Measurements from ENCODE around the gene VAT1L.

VAT1L gene

GRCh38 chr16:77785373-77785764 is 3.0 kb upstream of the VAT1L start:
- H3K4me3 ChIP-seq (ENCODE audit: low read depth in 1 of 2, low read length in 2 of 2) = no peak overlapping the region
- H3K27me3 ChIP-seq (ENCODE audit: insufficient read depth, low read length, poor library complexity) = no peaks in the 10 kb centered on the region
- no peak overlapping the region for H3K27ac ChIP-seq (ENCODE audit: low read length)
- H3K9ac ChIP-seq (ENCODE audit: low read depth, low read length) = no peak overlapping the region
- no peaks in the 10 kb centered on the region for H3K9me3 ChIP-seq (ENCODE audit: insufficient read depth, low read length, severe bottlenecking)
- H3K4me2 ChIP-seq (ENCODE audit: insufficient read depth, low read length) = no peak overlapping the region
- ATAC-seq (ENCODE audit: insufficient read depth, low read depth) (no peak), DNase-seq (no peak)
- no peaks in the 10 kb centered on the region for H3K79me2 ChIP-seq (ENCODE audit: insufficient read depth, low read length)
- H2AFZ ChIP-seq (ENCODE audit: low read depth, low read length) = no peak overlapping the region
- no peaks in the 10 kb centered on the region for H3K36me3 ChIP-seq (ENCODE audit: insufficient read depth, low read length)
- TF ChIP-seq EZH2 (IDR thresholded peaks at IDR 0.05; ENCODE audit: borderline replicate concordance, low read depth, low read length, severe bottlenecking) (no peak), CTCF (IDR thresholded peaks at IDR 0.05; ENCODE audit: borderline replicate concordance, extremely low read depth, low read length, poor library complexity, severe bottlenecking) (no peak)
- H3K4me1 ChIP-seq (ENCODE audit: insufficient read depth, low read length) = no peaks in the 10 kb centered on the region
- H4K20me1 ChIP-seq (ENCODE audit: insufficient read depth, low read length) = no peaks in the 10 kb centered on the region

- TF ChIP-seq EZH2 (IDR thresholded peaks at IDR 0.05; ENCODE audit: borderline replicate concordance, low read depth, low read length, severe bottlenecking) (no peak), CTCF (IDR thresholded peaks at IDR 0.05; ENCODE audit: borderline replicate concordance, extremely low read depth, low read length, poor library complexity, severe bottlenecking) (no peak)
- Histone ChIP-seq H4K20me1 (ENCODE audit: insufficient read depth, low read length) (no peaks in the 10 kb centered on the region), H3K27me3 (ENCODE audit: insufficient read depth, low read length, poor library complexity) (no peaks in the 10 kb centered on the region), H3K4me1 (ENCODE audit: insufficient read depth, low read length) (no peaks in the 10 kb centered on the region), H3K79me2 (ENCODE audit: insufficient read depth, low read length) (no peaks in the 10 kb centered on the region), H2AFZ (ENCODE audit: low read depth, low read length) (no peak overlapping the region), H3K27ac (ENCODE audit: low read length) (no peak overlapping the region), H3K4me2 (ENCODE audit: insufficient read depth, low read length) (no peak overlapping the region), H3K4me3 (ENCODE audit: low read depth in 1 of 2, low read length in 2 of 2) (no peak overlapping the region), H3K9ac (ENCODE audit: low read depth, low read length) (no peak overlapping the region), H3K36me3 (ENCODE audit: insufficient read depth, low read length) (no peaks in the 10 kb centered on the region), H3K9me3 (ENCODE audit: insufficient read depth, low read length, severe bottlenecking) (no peaks in the 10 kb centered on the region)
- DNase-seq (no peak), ATAC-seq (ENCODE audit: insufficient read depth, low read depth) (no peak)
Observed at GRCh38 chr16:77786186-77786847, 2.0 kb upstream of the VAT1L start.

GRCh38 chr16:77787452-77787851 is 912 bp upstream of the VAT1L start:
- no peak for TF ChIP-seq CTCF (IDR thresholded peaks at IDR 0.05; ENCODE audit: borderline replicate concordance, extremely low read depth, low read length, poor library complexity, severe bottlenecking)
- no peak for TF ChIP-seq EZH2 (IDR thresholded peaks at IDR 0.05; ENCODE audit: borderline replicate concordance, low read depth, low read length, severe bottlenecking)
- no peak for ATAC-seq (ENCODE audit: insufficient read depth, low read depth)
- no peaks in the 10 kb centered on the region for H3K4me1 ChIP-seq (ENCODE audit: insufficient read depth, low read length)
- no peak overlapping the region for H3K4me2 ChIP-seq (ENCODE audit: insufficient read depth, low read length)
- H3K4me3 ChIP-seq (ENCODE audit: low read depth in 1 of 2, low read length in 2 of 2) = no peak overlapping the region
- no peak for DNase-seq
- no peak overlapping the region for H3K9ac ChIP-seq (ENCODE audit: low read depth, low read length)
- H3K9me3 ChIP-seq (ENCODE audit: insufficient read depth, low read length, severe bottlenecking) = no peaks in the 10 kb centered on the region
- no peak overlapping the region for H3K27ac ChIP-seq (ENCODE audit: low read length)
- H3K27me3 ChIP-seq (ENCODE audit: insufficient read depth, low read length, poor library complexity) = no peaks in the 10 kb centered on the region
- no peak overlapping the region for H2AFZ ChIP-seq (ENCODE audit: low read depth, low read length)
- H3K36me3 ChIP-seq (ENCODE audit: insufficient read depth, low read length) = no peaks in the 10 kb centered on the region
- no peaks in the 10 kb centered on the region for H3K79me2 ChIP-seq (ENCODE audit: insufficient read depth, low read length)
- no peaks in the 10 kb centered on the region for H4K20me1 ChIP-seq (ENCODE audit: insufficient read depth, low read length)
